Epithelial cell of proximal tubule (primary cell): ENCODE data around the gene ARHGAP26. TPM values are rescaled to one million over a fixed set of nuclear protein-coding genes. Genes with fewer than 3 reads are reported as not detected.

ENCODE experiments used
- DNase-seq: peaks from one replicate; pipeline ENCODE4 v3.0.0-alpha.2; 2011; ENCODE audit warnings: low read depth
- H3K4me3 ChIP-seq: 2 replicates; pipeline ENCODE4 v1.5.1; 2011; ENCODE audit warnings: low read depth, mild to moderate bottlenecking, low read length
- CTCF ChIP-seq: conservative IDR thresholded peaks from 2 replicates; pipeline ENCODE4 v1.5.1; 2012; ENCODE audit warnings: low read depth, mild to moderate bottlenecking, low read length
- total RNA-seq: library from RNA; depleted of rRNA; stranded (reverse); fragments of >200 nt; gene quantifications from 2 replicates; pipeline ENCODE4 v1.2.3, GENCODE V29; 2015

The ARHGAP26 gene
- total RNA-seq, 1 donor from 2014 or later, result 7.0 TPM

GRCh38 chr5:143108498-143109128 lies 338.4 kb downstream of the ARHGAP26 start:
- DNase-seq, result no peak
- no peak for TF ChIP-seq CTCF
- H3K4me3 ChIP-seq, result no peak overlapping the region

DNA sequence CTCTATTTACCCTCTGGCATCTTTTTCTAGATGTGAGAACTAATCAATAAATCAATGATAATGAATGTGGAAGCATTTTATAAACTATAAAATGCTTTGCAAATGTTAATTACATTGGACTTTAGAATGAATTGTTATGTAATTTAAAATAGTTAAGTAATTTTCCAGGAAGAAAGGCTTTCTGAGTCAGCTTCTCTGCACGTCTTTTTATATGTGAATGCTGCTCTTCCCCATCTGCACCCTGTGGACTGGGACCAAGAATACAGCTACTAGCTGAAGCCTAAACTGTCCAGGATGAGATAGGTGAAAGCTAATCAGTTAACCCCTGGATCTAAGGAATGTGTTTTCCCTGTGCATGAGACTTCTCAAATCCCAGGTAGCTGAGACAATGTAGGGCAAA lies 340.4 kb downstream of the ARHGAP26 start:
- no peak for DNase-seq
- TF ChIP-seq CTCF, result no peak

GRCh38 chr5:143111799-143112198 lies 341.6 kb downstream of the ARHGAP26 start:
- DNase-seq, result no peak

More for the DNA sequence above, 340.4 kb downstream of the ARHGAP26 start:
- no peak overlapping the region for H3K4me3 ChIP-seq

DNA sequence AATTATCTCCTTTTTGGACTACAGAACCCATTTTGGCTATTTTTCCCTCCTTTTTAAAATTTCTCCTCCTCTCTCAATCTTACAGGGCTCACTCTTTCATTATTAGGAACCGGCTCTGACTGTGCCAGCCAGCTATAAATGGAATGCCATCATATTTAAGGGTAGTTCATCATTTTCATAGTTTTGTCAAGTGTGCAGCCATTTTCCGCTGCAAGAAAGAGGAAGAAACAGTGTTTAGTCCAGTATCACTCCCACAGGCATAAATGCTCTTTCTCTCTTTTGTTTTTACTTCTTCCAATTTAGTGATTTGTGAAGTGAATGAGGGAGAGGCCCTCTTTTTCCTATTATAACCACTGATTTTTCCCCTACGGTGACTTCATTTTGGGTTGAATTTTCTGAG lies 343.3 kb downstream of the ARHGAP26 start:
- no peak for DNase-seq
- no peak overlapping the region for H3K4me3 ChIP-seq
- TF ChIP-seq CTCF, result no peak

More at GRCh38 chr5:143111799-143112198, 341.6 kb downstream of the ARHGAP26 start:
- no peak for TF ChIP-seq CTCF
- no peak overlapping the region for H3K4me3 ChIP-seq

- TF ChIP-seq CTCF, result no peak
- DNase-seq, result no peak
- no peak overlapping the region for H3K4me3 ChIP-seq
Observed at GRCh38 chr5:143114481-143114880, 344.3 kb downstream of the ARHGAP26 start.

GRCh38 chr5:143115381-143115780 lies 345.2 kb downstream of the ARHGAP26 start:
- DNase-seq, result no peak
- no peak for TF ChIP-seq CTCF
- no peak overlapping the region for H3K4me3 ChIP-seq

DNA sequence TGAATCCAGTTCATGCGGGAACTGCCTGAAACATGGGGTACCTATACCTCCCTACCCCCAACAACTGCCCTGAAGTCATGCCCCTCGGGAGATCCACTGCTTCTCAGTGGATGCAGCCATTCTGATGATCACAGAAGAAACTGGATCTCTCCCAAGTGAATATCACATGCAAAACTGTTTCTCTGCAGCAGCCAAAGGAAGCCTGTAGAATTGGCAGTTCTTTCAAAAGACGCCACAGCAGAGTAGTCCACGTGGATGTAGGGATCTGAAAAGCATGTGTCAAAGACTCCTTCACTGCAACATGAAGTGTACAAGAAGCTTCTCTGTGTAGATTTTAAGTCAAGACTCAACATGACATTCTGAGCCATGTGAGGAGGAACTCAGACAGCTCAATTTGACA lies 346.6 kb downstream of the ARHGAP26 start:
- no peak for DNase-seq
- TF ChIP-seq CTCF, result no peak
- H3K4me3 ChIP-seq, result no peak overlapping the region
